ENCODE results near the gene TCP1.
"Not testable (repeated sequence)": the region's sequence is repeated elsewhere in the genome, so short reads cannot be mapped to it uniquely, and the experiment has no call there.

The TCP1 gene

DNA sequence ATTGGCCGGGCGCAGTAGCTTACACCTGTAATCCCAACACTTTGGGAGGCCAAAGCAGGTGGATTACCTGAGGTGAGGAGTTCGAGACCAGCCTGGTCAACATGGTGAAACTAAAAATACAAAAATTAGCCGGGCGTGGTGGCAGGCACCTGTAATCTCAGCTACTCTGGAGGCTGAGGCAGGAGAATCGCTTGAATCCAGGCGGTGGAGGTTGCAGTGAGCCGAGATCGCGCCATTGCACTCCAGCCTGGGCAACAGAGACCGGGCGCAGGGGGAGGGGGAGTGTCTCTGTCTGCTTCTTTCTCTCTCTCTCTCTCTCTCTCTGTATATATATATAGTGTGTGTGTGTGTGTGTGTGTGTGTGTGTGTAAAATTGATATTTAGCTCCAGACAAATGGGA is 56.9 kb downstream of the TCP1 start:
- DNase-seq, result not testable (repeated sequence)

DNA sequence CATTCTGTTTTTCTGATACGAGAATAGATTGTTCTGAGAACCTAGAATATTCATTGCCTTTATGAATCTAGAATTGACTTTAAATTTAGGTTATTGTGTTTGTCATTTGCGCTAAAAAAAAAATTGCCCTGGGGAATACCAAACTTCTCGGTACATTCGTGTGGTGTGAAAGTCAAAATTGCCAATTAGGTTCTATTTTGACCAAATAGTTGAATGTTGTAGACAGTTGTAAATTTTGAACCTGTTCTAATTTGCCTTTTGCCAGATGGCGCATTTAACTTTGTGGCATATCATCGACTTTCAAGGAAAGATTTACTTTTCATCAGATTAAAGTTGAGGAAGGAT is 59.1 kb downstream of the TCP1 start:
- no peak for DNase-seq

DNA sequence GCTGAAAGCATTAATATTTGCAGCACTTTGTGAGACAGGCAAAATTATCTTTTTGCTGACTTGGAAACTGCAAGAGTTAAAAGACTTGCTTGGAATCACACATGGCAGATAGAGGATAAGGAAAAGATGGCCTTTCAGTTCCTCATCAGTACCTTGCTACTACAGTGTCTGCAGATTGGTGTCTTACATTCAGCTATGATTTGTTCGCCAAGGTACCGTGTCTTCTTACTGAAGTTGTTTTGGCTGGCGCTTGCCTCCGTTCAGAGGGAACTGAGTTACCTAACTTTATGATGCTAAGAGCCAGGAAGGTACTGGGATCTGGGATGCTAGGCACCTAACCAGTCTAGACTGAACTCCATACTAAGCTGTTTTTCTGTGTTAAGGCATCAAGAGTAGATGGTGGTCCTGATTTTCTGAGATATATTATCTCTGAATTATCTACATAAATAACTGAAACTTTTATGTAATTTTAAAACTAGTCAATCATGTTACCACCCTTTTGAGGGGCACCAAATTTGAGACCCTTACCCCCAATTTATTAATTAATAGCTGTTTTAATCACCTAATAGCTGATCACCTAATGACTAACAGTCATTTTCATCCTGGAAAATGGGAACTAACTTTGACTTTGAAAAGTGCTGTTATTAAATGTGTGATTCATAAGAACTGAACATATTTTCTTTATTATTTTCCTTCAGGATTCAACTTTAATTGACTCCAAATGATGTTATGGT is 59.6 kb downstream of the TCP1 start:
- no peak for DNase-seq

DNA sequence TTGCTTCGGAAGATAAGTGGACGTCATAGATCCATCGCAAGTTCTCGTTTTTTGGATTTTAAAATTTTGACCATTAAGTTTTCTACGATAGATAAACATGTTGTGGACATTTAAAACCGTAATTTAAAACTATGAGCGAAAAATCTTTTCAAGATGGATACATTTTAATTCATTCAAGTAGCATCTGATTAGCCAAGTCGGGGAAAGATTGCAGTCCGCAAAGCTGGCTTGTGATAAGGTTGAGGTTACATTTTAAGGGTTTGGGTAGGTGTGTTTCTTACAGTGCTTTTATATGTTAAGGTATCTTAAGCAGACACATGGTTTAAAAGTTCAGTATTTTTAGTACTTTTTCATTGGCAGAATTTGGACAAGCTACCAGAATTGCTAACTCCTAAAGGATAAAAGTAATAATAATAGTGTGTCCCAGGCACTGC is 60.9 kb downstream of the TCP1 start:
- DNase-seq, result no peak
